22Rv1 (cell line): ENCODE results near the gene B4GALT6.
"Not testable (repeated sequence)": the region's sequence is repeated elsewhere in the genome, so short reads cannot be mapped to it uniquely, and the experiment has no call there.

Source experiments
- ZFX ChIP-seq: fragments of 450-650 bp; IDR thresholded peaks from 2 replicates; pipeline ENCODE4 v1.6.1; 2017; ENCODE audit warnings: antibody characterized with exemption, borderline replicate concordance
- TF ChIP-seq, protein P1 (sequence below): fragments of 450-650 bp; IDR thresholded peaks from 2 replicates; pipeline ENCODE4 v1.5.1; 2017; ENCODE audit warnings: mild to moderate bottlenecking

DNA sequence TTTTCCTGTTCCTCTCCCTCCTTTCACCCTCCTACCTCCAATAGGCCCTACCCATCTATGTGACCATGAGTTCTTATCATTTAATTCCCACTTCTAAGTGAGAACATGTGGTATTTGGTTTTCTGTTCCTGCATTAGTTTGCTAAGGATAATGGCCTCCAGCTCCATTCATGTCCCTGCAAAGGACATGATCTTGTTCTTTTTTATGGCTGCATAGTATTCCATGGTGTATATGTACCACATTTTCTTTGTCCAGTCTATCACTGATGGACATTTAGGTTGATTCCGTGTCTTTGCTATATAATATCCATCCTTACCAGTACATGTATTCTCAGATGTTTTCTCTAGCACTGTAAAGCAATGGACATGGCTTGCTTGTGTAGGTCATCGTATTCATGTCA, 44.8 kb upstream of the B4GALT6 start:
- TF ChIP-seq, protein P1, sequence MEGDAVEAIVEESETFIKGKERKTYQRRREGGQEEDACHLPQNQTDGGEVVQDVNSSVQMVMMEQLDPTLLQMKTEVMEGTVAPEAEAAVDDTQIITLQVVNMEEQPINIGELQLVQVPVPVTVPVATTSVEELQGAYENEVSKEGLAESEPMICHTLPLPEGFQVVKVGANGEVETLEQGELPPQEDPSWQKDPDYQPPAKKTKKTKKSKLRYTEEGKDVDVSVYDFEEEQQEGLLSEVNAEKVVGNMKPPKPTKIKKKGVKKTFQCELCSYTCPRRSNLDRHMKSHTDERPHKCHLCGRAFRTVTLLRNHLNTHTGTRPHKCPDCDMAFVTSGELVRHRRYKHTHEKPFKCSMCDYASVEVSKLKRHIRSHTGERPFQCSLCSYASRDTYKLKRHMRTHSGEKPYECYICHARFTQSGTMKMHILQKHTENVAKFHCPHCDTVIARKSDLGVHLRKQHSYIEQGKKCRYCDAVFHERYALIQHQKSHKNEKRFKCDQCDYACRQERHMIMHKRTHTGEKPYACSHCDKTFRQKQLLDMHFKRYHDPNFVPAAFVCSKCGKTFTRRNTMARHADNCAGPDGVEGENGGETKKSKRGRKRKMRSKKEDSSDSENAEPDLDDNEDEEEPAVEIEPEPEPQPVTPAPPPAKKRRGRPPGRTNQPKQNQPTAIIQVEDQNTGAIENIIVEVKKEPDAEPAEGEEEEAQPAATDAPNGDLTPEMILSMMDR = not testable (repeated sequence)
- not testable (repeated sequence) for TF ChIP-seq ZFX
